ENCODE results near the gene ARL15. TPM values are rescaled to one million over a fixed set of nuclear protein-coding genes. Genes with fewer than 3 reads are reported as not detected.
A peak's percentile ranks its signal among the peaks of the same experiment; 100 is the strongest.

Gene ARL15
- total and polyA plus RNA-seq, 2 experiments from 2014 or later: 7.8 to 9.9 TPM

- Histone ChIP-seq H3K9ac (no peak overlapping the region), H3K9me2 (ENCODE audit: insufficient read depth) (no peaks in the 10 kb centered on the region), H3K4me3 (no peak overlapping the region), H2AFZ (no peak overlapping the region), H3K4me2 (ENCODE audit: unreplicated experiment) (no peak overlapping the region), H3K4me1 (ENCODE audit: insufficient read depth) (peaks cover 9% of the 10 kb centered on the region), H3K9me3 (ENCODE audit: low read depth) (no peaks in the 10 kb centered on the region), H3K27ac (no peak overlapping the region), H3K79me2 (ENCODE audit: insufficient read depth) (no peaks in the 10 kb centered on the region), H3K36me3 (ENCODE audit: low read depth) (no peaks in the 10 kb centered on the region), H3K27me3 (replicated peaks; ENCODE audit: insufficient read depth) (no peaks in the 10 kb centered on the region), H3F3A (ENCODE audit: insufficient read depth) (peaks cover 12% of the 10 kb centered on the region), H4K20me1 (ENCODE audit: insufficient read depth) (no peaks in the 10 kb centered on the region)
- WGBS, 2 experiments (ENCODE audit: low coverage in 1 of 2, low lambda C conversion rate in 2 of 2, missing lambda C conversion rate in 2 of 2): 85 to 90% methylated on average over 7 of the region's 7 CpGs
- in situ Hi-C loops (cut with MboI): no loop called here
- TF ChIP-seq EZH2phosphoT487 (IDR thresholded peaks at IDR 0.05; ENCODE audit: insufficient read depth, low read depth) (no peak), EZH2 (IDR thresholded peaks at IDR 0.05; ENCODE audit: insufficient read depth, poor library complexity, severe bottlenecking) (no peak)
- DNase-seq: no peak
Observed at GRCh38 chr5:54324651-54325271, 14.4 kb upstream of the ARL15 start.

- no peaks in the 10 kb centered on the region for H3K4me1 ChIP-seq (ENCODE audit: insufficient read depth)
- H3K27ac ChIP-seq: no peak overlapping the region
- no peak overlapping the region for H3K4me2 ChIP-seq (ENCODE audit: unreplicated experiment)
- 52 to 57% methylated on average over 2 of the region's 2 CpGs for WGBS, 2 experiments (ENCODE audit: low coverage in 1 of 2, low lambda C conversion rate in 2 of 2, missing lambda C conversion rate in 2 of 2)
- no peaks in the 10 kb centered on the region for H3K27me3 ChIP-seq (replicated peaks; ENCODE audit: insufficient read depth)
- no peaks in the 10 kb centered on the region for H4K20me1 ChIP-seq (ENCODE audit: insufficient read depth)
- in situ Hi-C loops (cut with MboI): no loop called here
- H3K36me3 ChIP-seq (ENCODE audit: low read depth): no peaks in the 10 kb centered on the region
- no peak overlapping the region for H3K4me3 ChIP-seq
- no peaks in the 10 kb centered on the region for H3K79me2 ChIP-seq (ENCODE audit: insufficient read depth)
- TF ChIP-seq EZH2phosphoT487 (IDR thresholded peaks at IDR 0.05; ENCODE audit: insufficient read depth, low read depth) (no peak), EZH2 (IDR thresholded peaks at IDR 0.05; ENCODE audit: insufficient read depth, poor library complexity, severe bottlenecking) (no peak)
- H2AFZ ChIP-seq: no peak overlapping the region
- H3K9me3 ChIP-seq (ENCODE audit: low read depth): no peaks in the 10 kb centered on the region
- no peak for DNase-seq
- H3K9ac ChIP-seq: no peak overlapping the region
- H3K9me2 ChIP-seq (ENCODE audit: insufficient read depth): no peaks in the 10 kb centered on the region
- H3F3A ChIP-seq (ENCODE audit: insufficient read depth): no peaks in the 10 kb centered on the region
Observed at GRCh38 chr5:54323495-54323894, 13.1 kb upstream of the ARL15 start.

- in situ Hi-C loops (cut with MboI): no loop called here
Observed at GRCh38 chr5:54320256-54320655, 9.9 kb upstream of the ARL15 start.

GRCh38 chr5:54317511-54318260, 7.3 kb upstream of the ARL15 start:
- no peaks in the 10 kb centered on the region for H3K79me2 ChIP-seq (ENCODE audit: insufficient read depth)
- peak; percentile 63 for DNase-seq
- H3K27me3 ChIP-seq (replicated peaks; ENCODE audit: insufficient read depth): no peaks in the 10 kb centered on the region
- H3K36me3 ChIP-seq (ENCODE audit: low read depth): no peaks in the 10 kb centered on the region
- no peaks in the 10 kb centered on the region for H3K9me2 ChIP-seq (ENCODE audit: insufficient read depth)
- H3K9me3 ChIP-seq (ENCODE audit: low read depth): no peaks in the 10 kb centered on the region
- H3K9ac ChIP-seq: no peak overlapping the region
- H3K4me1 ChIP-seq (ENCODE audit: insufficient read depth): peaks cover 9% of the 10 kb centered on the region; the same call in 1 of the 2 replicates
- no peak overlapping the region for H2AFZ ChIP-seq
- no peak overlapping the region for H3K4me2 ChIP-seq (ENCODE audit: unreplicated experiment)
- H3K27ac ChIP-seq: no peak overlapping the region
- TF ChIP-seq EZH2 (IDR thresholded peaks at IDR 0.05; ENCODE audit: insufficient read depth, poor library complexity, severe bottlenecking) (no peak), EZH2phosphoT487 (IDR thresholded peaks at IDR 0.05; ENCODE audit: insufficient read depth, low read depth) (no peak)
- 61 to 65% methylated on average over 5 of the region's 5 CpGs for WGBS, 2 experiments (ENCODE audit: low coverage in 1 of 2, low lambda C conversion rate in 2 of 2, missing lambda C conversion rate in 2 of 2)
- H4K20me1 ChIP-seq (ENCODE audit: insufficient read depth): no peaks in the 10 kb centered on the region
- no peak overlapping the region for H3K4me3 ChIP-seq
- no peaks in the 10 kb centered on the region for H3F3A ChIP-seq (ENCODE audit: insufficient read depth)
- in situ Hi-C loops (cut with MboI): no loop called here

More at GRCh38 chr5:54320256-54320655, 9.9 kb upstream of the ARL15 start:
- Histone ChIP-seq H3K79me2 (ENCODE audit: insufficient read depth) (no peaks in the 10 kb centered on the region), H3K9me2 (ENCODE audit: insufficient read depth) (no peaks in the 10 kb centered on the region), H3K4me1 (ENCODE audit: insufficient read depth) (peaks cover 9% of the 10 kb centered on the region; the same call in 1 of the 2 replicates), H3F3A (ENCODE audit: insufficient read depth) (no peaks in the 10 kb centered on the region), H3K27me3 (replicated peaks; ENCODE audit: insufficient read depth) (no peaks in the 10 kb centered on the region), H3K36me3 (ENCODE audit: low read depth) (no peaks in the 10 kb centered on the region), H3K9ac (no peak overlapping the region), H3K4me3 (no peak overlapping the region), H3K27ac (no peak overlapping the region), H3K4me2 (ENCODE audit: unreplicated experiment) (no peak overlapping the region), H2AFZ (no peak overlapping the region), H3K9me3 (ENCODE audit: low read depth) (no peaks in the 10 kb centered on the region), H4K20me1 (ENCODE audit: insufficient read depth) (no peaks in the 10 kb centered on the region)
- WGBS, 2 experiments (ENCODE audit: low coverage in 1 of 2, low lambda C conversion rate in 2 of 2, missing lambda C conversion rate in 2 of 2): 95 to 96% methylated on average over 1 of the region's 1 CpG
- DNase-seq: no peak
- no peak for TF ChIP-seq EZH2 (IDR thresholded peaks at IDR 0.05; ENCODE audit: insufficient read depth, poor library complexity, severe bottlenecking)
- no peak for TF ChIP-seq EZH2phosphoT487 (IDR thresholded peaks at IDR 0.05; ENCODE audit: insufficient read depth, low read depth)
